Measurements from ENCODE around the gene ZNF775.
"Not testable (repeated sequence)": the region's sequence is repeated elsewhere in the genome, so short reads cannot be mapped to it uniquely, and the experiment has no call there.

ZNF775 gene

GRCh38 chr7:150382123-150382843 is 3.2 kb downstream of the ZNF775 start:
- no peak for DNase-seq (ENCODE audit: low read depth)

- no peak for DNase-seq (ENCODE audit: low read depth)
Observed at GRCh38 chr7:150382844-150383225, 3.7 kb downstream of the ZNF775 start.

- no peak for DNase-seq (ENCODE audit: low read depth)
Observed at GRCh38 chr7:150383710-150384397, 4.7 kb downstream of the ZNF775 start.

- DNase-seq (ENCODE audit: low read depth) = no peak
Observed at GRCh38 chr7:150384406-150385301, 5.5 kb downstream of the ZNF775 start.

GRCh38 chr7:150385302-150385723 is 6.2 kb downstream of the ZNF775 start:
- no peak for DNase-seq (ENCODE audit: low read depth)

GRCh38 chr7:150385884-150386283 is 6.8 kb downstream of the ZNF775 start:
- DNase-seq (ENCODE audit: low read depth) = not testable (repeated sequence)

DNA sequence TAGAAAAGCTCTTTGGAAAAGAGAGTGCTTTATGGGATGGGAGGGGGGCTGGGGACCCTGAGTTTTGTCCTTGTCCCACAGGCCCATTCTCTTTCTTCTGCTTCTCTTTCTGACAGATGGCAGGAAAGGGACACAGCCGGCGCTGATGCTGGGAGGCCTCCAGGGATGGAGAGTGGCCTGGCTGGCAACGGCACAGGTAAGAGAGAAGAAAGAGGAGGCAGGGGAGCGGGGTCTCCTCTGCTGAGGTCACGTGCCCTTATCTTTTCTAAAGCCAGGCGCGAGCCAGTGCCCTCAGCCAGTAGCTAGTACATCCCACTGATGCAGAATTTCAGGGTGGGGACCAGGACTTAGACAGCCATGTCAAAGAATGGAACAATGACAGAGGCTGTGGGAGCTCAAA is 9.2 kb downstream of the ZNF775 start:
- no peak for DNase-seq (ENCODE audit: low read depth)

DNA sequence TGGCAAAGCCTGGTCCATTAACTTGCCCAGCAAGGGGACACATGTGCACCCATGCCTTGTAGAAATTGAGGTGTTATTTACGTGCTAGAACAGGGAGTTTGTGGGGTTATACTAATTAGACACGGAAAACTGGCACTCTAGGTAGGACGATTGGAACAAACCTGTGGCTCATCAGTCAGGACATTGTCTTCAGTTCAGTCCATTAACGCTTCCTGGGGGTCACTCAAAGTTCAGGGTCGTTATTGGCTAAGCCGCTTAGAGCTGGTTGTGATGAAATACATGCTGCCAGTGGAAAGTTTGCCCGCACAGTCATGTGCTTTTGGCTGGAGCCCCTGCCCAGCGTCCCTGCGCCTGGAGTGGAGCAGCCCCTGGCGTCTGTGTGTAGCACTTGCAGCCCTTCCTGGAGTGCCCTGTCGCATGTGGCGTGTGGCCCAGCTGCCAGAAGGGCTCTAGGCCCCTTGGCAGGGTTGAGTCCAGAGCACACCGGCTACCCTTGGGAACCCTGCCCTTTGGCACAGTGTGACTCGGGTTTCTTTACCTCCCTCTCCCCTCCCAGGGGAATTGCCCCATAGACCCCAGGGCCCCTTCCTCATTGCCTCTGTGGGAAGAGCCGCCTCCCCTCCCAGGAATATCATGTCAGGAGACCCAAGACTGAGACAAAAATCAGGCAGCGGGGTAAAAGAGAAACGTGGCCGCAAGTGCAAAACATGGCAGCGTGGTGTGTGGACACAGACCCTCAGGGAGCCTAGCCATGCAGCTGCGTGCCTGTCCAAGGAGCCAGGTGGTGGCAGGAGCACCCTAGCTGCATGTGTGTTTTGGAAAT is 9.8 kb downstream of the ZNF775 start:
- DNase-seq (ENCODE audit: low read depth) = no peak

DNA sequence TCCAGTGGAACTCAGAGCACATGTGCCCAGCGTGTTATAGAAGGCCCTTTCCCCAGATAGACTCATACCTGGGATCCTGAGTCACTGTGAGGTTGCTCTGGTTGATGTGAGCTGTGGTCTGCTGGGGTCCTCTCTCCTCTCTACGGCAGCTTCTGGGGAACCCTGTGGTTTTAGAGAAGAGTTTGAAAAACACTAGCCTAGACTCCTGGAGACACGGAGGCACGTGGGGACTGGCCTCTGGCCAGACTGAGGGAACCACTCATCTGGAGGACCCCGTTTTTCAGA is 10.3 kb downstream of the ZNF775 start:
- no peak for DNase-seq (ENCODE audit: low read depth)

GRCh38 chr7:150390205-150390604 is 11.1 kb downstream of the ZNF775 start:
- no peak for DNase-seq (ENCODE audit: low read depth)

- no peak for DNase-seq (ENCODE audit: low read depth)
Observed at GRCh38 chr7:150393325-150393724, 14.2 kb downstream of the ZNF775 start.

DNA sequence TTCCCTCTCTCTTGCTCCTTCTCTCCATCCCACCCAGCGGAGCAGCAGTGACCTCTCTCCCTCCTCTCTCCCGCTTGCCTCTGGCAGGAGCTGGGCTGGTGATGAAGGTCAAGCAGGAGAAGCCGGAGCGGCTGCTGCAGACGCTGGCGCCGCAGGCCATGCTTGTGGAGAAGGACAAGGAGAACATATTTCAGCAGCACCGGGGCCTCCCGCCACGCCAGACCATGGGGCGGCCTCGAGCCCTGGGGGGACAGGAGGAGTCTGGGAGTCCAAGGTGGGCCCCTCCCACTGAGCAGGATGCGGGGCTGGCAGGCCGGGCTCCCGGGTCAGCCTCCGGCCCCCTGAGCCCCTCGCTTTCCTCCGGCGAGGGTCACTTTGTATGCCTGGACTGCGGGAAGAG is 17.3 kb downstream of the ZNF775 start:
- DNase-seq (ENCODE audit: low read depth) = no peak

DNA sequence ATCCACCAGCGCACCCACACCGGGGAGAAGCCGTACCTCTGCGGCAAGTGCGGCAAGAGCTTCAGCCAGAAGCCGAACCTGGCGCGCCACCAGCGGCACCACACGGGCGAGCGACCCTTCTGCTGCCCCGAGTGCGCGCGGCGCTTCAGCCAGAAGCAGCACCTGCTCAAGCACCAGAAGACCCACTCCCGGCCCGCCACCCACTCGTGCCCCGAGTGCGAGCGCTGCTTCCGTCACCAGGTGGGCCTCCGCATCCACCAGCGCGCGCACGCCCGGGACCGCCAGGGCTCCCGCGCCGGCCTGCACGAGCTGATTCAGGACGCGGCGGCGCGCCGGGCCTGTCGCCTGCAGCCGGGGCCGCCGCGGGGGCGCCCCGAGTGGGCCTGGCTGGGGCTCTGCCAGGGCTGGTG is 17.7 kb downstream of the ZNF775 start:
- DNase-seq (ENCODE audit: low read depth) = no peak

- no peak for DNase-seq (ENCODE audit: low read depth)
Observed at GRCh38 chr7:150397346-150398107, 18.4 kb downstream of the ZNF775 start.

GRCh38 chr7:150398108-150398964 is 19.2 kb downstream of the ZNF775 start:
- DNase-seq (ENCODE audit: low read depth) = no peak

- no peak for DNase-seq (ENCODE audit: low read depth)
Observed at GRCh38 chr7:150398965-150399320, 19.8 kb downstream of the ZNF775 start.

DNA sequence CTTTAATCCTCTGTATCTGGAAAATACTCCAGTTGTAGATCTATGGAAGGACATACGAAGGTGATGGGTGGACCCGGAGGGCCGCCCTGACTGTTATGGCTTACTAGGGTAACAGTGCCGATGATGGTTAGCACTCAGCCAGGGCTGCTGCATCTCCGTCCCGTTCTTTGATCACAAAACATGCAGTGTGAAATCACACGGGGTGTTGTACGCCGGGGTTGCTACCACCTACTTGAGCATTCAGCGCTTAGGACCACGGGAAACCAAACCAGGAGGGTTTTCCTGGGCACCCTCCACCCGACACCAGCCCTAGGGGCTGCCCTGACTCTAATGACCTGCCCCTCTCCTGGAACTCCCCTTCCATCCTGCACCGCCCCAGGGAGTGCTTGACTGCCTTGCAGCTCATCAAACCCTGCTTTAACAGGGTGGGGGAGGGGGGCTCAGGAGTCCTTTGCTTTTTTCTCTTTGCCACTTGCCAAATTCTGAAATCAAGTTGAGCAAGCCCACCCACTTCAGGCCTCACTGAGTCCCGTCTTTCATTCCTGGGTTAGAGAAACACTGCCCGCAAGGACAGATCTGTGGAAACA is 20.4 kb downstream of the ZNF775 start:
- no peak for DNase-seq (ENCODE audit: low read depth)

GRCh38 chr7:150400008-150400787 is 21.1 kb downstream of the ZNF775 start:
- DNase-seq (ENCODE audit: low read depth) = no peak

DNA sequence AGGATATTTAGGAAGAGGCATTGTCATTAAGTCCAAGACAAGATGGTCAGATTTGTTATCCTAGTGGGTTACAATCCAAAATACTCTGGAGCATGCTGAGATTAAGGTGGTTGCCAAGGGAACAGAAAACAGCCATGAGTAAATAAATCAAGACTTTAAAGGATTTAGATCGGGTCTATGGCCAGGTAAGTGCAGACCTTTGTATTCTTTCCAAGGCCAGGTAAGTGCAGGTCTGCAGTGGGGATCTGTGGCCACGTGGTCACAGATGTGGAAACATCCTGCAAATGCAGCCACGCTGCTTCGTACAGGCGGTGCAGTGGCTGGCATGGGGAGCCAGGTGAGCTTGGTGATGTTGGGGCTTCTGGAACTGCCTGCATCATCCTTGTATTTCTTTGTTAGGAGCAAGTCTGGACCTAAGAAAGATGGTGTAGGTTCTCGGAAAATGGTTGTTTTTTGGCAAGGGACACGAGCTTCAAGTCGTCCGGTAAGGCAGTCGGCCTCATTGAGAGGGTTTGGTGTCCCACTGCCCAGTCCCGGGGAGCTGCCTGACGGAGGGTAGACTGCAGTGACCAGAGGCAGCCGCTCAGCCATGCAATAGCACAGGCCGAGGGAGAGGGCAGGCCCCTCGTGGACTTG is 21.8 kb downstream of the ZNF775 start:
- DNase-seq (ENCODE audit: low read depth) = no peak

All from stimulated activated CD8-positive, alpha-beta memory T cell treated with anti-CD3 and anti-CD28 coated beads, Interleukin-15, amount 100 ng/mL, for 1 hour (primary cell).